Nucleus accumbens (tissue), 56 donors: ENCODE data around the gene SRBD1.

ENCODE experiments used
- DNase-seq, 56 donors: peaks; one replicate each; lab custom pipeline; 2025; lab: John Stamatoyannopoulos, UW

The SRBD1 gene

DNA sequence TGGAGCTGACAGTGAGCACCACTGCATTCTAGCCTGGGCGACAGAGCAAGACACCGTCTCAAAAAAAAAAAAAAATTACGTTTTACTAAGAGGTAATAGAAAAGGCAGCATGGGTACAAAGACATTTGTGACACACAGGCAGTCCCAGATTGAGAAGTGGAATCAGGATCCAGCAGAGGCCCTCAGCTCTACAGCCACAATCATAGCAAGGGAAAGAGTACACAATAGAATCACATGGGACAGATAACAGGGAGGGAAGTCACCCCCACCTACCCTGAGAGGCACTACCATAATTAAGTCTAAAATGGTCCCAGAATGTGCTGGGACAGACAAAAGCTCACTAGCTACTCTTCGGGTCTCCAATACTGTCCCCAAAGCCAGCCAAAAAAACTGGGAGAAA is 12.5 kb downstream of the SRBD1 start:
- no peak for DNase-seq

GRCh38 chr2:45596761-45597160 is 14.3 kb downstream of the SRBD1 start:
- no peak for DNase-seq

- peak in 10 of 56 donors; percentile 1 to 56 (median 5) for DNase-seq
Observed at GRCh38 chr2:45595721-45596435, 15.2 kb downstream of the SRBD1 start.

DNA sequence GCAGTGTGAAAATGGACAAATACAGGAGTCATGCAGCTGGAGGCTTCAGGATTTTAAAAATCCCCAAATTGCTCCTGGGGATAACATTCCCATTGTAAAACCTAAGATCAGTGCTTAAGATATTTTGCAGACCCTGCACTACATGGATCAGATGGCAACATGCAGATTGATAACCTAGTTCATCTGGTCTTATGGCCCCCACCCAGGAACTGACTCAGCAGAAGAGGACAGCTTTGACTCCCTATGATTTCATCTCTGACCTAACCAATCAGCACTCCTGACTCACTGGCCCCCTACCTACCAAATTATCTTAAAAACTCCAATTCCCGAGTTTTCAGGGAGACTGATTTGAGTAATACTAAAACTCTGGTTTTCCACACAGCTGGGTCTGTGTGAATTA is 20.0 kb downstream of the SRBD1 start:
- no peak for DNase-seq

DNA sequence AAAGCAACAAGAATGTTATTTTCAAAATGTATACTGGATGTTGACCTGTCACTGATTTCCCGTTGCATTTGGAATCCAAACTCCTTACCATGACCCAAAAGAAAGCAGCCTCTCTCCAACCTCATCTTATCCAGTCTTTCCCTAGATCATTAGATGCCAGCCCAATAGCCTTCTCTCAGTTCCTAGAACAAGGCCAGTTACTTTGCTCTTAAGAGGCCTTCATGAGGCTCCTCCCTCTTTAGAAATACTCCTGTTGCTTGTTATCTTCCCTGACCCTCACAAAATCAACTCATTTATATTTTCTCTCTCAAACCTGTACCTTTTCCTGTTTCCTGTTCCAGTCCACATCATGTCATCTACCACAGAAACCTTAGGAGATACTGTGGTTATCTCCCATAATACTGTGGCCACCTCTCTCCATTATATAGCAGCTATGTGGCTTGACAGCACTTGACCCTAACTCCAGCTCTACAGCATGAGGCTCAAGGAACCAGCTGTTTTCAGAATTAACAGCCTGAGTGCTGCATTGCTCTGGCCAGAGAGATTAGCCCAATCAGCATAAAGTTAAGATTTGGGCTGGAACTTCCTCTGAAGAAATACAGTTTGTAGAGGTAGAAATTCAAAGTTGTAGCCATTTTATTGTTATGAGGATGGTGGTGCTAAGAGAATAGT is 22.8 kb downstream of the SRBD1 start:
- DNase-seq, result no peak

DNA sequence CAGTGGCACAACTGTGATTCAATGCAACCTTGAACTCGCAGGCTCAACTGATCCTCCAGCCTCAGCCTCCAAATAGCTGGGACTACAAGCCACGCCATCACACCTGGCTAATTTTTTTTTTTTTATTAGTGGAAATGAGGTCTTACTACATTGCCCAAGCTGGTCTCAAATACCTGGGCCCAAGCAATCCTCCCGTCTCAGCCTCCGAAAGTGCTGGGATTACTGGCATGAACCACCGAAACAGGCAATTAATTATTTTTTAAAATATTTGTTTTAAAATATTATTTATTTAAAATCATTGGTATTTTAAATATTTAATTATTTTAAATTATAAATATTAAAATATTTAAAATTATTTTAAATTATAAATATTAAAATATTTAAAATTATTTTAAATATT is 24.5 kb downstream of the SRBD1 start:
- DNase-seq, result no peak

GRCh38 chr2:45585267-45585861 is 25.7 kb downstream of the SRBD1 start:
- peak in 1 of 56 donors; percentile 21 for DNase-seq

- no peak for DNase-seq
Observed at GRCh38 chr2:45583977-45584376, 27.1 kb downstream of the SRBD1 start.

GRCh38 chr2:45582522-45582921 is 28.5 kb downstream of the SRBD1 start:
- no peak for DNase-seq

- DNase-seq, result no peak
Observed at GRCh38 chr2:45578056-45578843, 32.8 kb downstream of the SRBD1 start.

DNA sequence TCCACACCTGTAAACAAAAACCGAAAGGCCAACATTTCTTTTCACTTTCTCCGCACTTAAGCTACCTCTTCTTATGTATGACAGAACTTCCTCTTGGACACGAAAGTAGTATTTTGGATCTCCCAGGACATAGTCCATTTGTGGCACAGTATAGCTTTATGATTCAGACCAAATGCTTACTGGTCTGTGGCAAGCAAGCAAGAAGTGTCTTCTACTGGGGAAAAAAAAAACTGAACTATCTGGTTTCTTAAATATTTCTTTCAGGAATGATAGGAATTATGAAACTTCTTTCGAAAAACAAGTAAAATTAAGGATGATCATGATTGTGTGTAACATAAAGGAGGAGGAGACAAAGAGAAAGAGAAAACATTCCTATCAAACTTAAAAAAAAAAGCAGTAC is 33.6 kb downstream of the SRBD1 start:
- no peak for DNase-seq

- no peak for DNase-seq
Observed at GRCh38 chr2:45575881-45576280, 35.2 kb downstream of the SRBD1 start.

GRCh38 chr2:45572979-45573378 is 38.1 kb downstream of the SRBD1 start:
- no peak for DNase-seq

- DNase-seq, result no peak
Observed at GRCh38 chr2:45571940-45572339, 39.1 kb downstream of the SRBD1 start.

- DNase-seq, result no peak
Observed at GRCh38 chr2:45570671-45571334, 40.3 kb downstream of the SRBD1 start.

DNA sequence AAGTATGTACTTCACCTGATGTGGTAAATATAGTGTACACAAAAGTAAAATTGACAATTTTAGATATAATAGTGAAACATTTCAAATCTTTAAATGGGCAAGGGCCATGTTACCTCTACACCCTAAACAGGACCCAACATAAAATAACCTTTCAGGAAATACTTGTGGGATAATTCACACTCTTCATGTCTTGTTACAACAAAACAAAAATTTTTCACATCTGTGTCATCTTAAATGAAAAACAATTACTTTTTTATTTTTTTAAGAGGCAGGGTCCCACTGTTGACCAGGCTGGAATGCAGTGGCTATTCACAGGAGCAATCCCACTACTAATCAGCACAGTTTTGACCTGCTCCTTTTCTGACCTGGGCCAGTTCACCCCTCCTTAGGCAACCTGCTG is 42.1 kb downstream of the SRBD1 start:
- no peak for DNase-seq

DNA sequence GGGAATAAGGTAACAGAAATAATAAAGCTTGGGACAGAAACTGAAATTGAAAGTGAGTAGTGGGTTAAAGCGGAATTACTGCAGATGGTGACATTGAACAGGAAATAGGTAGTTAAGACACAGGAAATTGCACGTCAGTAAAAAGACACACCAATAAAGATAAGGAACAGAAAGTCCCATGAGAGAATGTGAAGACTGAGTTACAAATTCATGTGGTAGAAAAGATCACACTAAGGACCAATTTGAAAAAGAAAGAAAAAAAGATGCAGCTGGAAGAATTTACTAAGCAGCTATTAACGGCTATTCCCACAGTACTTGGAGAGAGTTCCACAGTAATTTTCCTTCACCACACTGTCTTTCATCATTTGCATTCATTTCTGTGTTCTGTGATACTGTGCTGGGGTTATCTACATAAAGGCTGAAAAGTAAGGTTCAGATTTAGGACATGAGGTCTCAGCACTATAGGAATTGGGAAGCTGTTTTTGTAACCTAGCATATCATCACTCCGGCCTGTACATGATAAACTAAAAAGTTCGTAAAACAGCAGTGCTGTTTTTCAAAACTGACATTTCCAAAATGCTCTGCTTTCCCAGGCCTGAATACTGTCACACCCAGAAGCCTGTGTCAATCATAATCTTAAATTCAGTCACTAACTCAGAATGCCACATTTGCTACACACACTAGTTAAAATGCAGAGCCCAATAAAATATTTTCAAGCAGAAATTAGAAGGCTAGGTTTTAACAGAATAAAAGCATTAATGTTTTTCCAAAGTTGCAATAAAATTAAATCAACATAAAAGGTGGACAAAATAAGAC is 42.9 kb downstream of the SRBD1 start:
- DNase-seq, result no peak

- no peak for DNase-seq
Observed at GRCh38 chr2:45567288-45567963, 43.6 kb downstream of the SRBD1 start.

GRCh38 chr2:45559436-45559835 is 51.6 kb downstream of the SRBD1 start:
- no peak for DNase-seq
